HG03280 (cell line): Measurements from ENCODE around the gene KDELR3.
"Not testable (repeated sequence)": the region's sequence is repeated elsewhere in the genome, so short reads cannot be mapped to it uniquely, and the experiment has no call there.

Experiments
- ATAC-seq: cut with Tn5 transposase; IDR thresholded peaks from one replicate; pipeline ENCODE4 v1.9.1; 2021; ENCODE audit warnings: mild to moderate bottlenecking, moderate library complexity; ENCODE audit not compliant: unreplicated experiment

The KDELR3 gene

GRCh38 chr22:38455530-38456271 lies 12.2 kb upstream of the KDELR3 start:
- ATAC-seq, result no peak

DNA sequence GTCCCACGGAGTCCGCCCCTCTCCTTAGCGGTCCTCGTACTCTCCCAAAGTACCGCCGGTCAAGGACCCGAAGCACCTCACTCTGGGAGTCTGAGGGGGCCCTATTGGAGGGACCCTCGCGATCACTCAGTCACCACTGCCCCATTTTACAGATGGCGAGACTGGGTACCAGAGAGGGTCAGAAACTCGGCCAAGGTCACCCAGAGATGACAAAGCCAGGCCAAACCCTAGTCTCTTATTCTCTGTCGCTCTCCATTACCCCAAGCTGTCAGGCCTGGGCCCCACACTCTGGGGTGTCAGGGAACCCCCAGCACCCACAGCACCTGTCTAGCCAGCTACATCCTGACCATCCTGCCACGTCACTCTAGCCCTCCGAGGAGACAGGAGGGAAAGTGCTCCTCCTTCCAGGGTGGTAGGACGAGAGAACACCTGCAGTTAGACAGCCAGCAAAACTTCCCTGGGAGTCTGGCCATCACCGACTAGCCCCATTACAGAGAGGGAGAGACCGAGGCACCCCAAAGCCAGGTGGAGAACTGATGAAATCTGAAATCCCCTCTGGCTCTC lies 11.5 kb upstream of the KDELR3 start:
- no peak for ATAC-seq

DNA sequence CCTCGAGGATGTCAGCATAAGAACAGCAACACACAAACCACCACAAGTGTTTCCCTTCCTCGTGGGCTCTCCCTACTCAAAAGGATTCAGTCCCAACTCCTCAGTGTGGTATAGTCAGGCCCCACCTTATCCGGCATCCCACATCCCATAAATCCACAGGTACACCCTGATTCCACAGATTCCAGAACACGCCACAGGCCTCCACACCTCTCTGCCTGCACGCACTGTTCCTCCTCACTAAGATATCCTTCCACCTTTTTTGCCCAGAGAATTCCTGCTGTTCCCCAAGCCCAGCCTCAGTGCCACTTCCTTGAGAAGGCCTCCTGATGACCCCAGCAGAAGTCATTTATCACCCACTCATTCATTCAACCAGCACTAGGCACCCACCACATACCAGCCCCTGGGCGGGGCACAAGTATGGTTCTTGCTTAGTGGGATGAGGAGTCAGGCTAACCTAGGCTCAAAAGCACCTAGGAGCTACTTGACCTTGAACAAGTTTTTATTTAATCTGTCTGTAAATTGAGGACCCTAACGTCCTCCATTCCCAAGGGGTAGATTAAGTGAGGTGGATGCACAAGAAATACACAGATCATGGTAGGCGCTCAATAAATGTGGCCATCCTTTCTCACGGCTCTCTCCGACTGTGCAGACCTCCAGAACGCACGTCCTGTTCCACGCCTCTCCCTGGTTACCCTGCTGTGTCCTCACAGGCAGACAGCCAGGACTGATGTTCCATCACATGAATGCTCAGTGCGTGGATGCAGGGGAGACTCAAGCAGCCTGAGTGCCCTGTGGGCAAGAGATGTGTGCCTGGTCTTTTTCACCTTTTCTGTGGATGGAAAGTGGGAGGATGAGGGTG lies 10.8 kb upstream of the KDELR3 start:
- ATAC-seq, result no peak

DNA sequence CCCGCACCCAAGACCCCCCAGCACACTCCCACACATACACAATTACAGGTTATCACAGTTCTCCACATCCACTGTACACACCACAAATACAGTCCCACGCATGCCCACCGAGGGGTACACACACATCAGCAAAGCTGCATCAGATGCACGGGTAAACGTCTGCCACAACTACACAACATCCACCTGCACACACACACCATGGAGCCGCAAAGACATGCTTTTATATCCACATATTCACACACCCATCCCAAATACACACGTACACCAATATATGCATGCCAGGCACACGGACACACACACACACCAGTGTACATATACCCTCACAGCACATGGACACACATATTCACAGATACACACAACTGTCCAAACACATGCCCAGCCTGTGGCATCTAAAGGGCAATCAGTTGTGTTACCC lies 7.5 kb upstream of the KDELR3 start:
- no peak for ATAC-seq

GRCh38 chr22:38461057-38461413 lies 6.9 kb upstream of the KDELR3 start:
- ATAC-seq, result no peak

- no peak for ATAC-seq
Observed at GRCh38 chr22:38461414-38462081, 6.3 kb upstream of the KDELR3 start.

- no peak for ATAC-seq
Observed at GRCh38 chr22:38462960-38463784, 4.7 kb upstream of the KDELR3 start.

DNA sequence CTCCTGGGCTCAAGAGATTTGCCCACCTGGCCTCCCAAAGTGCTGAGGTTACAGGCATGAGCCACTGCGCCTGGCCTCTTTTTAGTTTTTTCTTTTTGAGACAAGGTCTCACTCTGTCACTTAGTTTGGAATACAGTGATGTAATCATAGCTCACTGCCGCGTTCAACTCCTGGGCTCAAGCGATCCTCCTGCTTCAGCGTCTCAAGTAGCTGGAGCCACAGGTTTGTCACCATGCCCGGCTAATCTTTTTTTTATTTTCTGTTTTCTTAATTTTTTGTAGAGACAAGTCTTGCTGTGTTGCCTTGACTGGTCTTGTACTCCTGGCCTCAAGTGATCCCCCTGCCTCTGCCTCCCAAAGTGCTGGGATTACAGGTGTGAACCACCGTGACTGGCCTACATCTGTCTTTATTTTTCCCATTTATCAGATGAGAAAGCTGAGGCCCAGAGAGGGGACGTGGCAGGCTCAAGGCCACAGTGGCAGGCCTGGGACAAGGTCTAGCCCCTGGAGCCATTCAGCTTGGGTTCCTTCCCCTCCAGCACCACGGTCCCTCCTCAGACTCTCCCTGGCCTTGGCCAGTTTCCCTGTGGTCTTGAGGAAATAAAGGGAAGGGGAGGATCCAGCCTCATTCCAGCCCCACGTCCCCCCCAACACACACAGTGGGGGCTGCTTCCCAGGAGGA lies 2.8 kb upstream of the KDELR3 start:
- no peak for ATAC-seq

GRCh38 chr22:38465673-38466490 lies 2.0 kb upstream of the KDELR3 start:
- no peak for ATAC-seq

- ATAC-seq, result no peak
Observed at GRCh38 chr22:38467438-38467903, 425 bp upstream of the KDELR3 start.

- ATAC-seq, result no peak
Observed at GRCh38 chr22:38468443-38469305, 778 bp downstream of the KDELR3 start.

- ATAC-seq, result no peak
Observed at GRCh38 chr22:38469306-38469781, 1.4 kb downstream of the KDELR3 start.

DNA sequence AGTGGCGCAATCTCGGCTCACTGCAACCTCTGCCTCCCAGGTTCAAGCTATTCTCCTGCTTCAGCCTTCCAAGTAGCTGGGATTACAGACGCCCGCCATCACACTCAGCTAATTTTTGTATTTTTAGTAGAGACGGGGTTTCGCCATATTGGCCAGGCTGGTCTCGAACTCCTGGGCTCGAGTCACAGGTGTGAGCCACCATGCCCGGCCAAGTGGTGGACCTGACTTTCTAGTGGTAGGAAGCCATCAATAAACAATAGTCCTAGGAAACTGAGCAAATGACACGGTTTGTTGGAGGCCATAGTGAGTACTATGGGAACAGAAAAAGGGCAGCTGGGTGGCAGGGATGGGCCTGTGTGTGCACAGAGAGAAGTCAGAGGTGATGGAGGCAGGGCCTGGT lies 2.3 kb downstream of the KDELR3 start:
- ATAC-seq, result not testable (repeated sequence)

GRCh38 chr22:38471237-38471636 lies 3.3 kb downstream of the KDELR3 start:
- ATAC-seq, result no peak

DNA sequence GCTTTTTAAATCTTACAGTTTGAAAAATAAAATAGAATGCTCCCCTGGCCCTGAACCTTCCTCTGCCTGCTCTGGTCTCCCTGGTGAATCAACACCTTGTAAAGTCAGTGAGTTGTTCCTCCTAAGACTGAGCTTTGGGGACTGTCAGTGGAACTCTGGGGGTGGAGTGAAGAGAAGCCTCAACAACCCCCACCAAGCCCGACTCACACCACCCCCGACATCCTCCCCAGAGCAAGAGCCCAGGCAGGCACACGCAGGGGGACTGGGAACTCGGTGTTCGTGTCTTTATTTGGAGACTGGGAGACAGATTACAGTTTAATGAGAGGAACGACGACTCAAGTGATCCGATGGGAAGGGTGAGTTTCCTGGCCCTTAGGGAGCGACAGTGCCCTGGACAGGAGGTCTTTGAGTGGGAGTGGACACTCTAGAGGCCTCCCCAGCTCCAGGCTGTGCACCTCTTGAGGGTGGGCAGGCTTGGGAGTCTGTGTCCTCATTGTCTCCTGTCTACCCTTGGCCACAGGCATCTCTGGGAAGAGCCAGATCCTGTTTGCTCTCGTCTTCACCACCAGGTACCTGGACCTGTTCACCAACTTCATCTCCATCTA lies 6.2 kb downstream of the KDELR3 start:
- ATAC-seq, result no peak

- no peak for ATAC-seq
Observed at GRCh38 chr22:38477585-38477984, 9.7 kb downstream of the KDELR3 start.

GRCh38 chr22:38479096-38479837 lies 11.4 kb downstream of the KDELR3 start:
- ATAC-seq, result no peak
